DMS 273 treated with DMSO at 0.1 percent for 48 hours (cell line): ENCODE results near the gene MATN3.
"Not testable (repeated sequence)": the region's sequence is repeated elsewhere in the genome, so short reads cannot be mapped to it uniquely, and the experiment has no call there.

Experiments used
- DNase-seq: peaks from one replicate; lab custom pipeline; 2025; lab: John Stamatoyannopoulos, UW

The MATN3 gene

GRCh38 chr2:20012282-20013125 is at the start of gene MATN3:
TSS of gene MATN3 (minus strand) at chr2:20012668. CDS start at chr2:20012631, 37 bp downstream.
- DNase-seq: no peak

GRCh38 chr2:20061940-20062339 is 49.5 kb upstream of the MATN3 start:
- DNase-seq: no peak

GRCh38 chr2:20061476-20061875 is 49.0 kb upstream of the MATN3 start:
- DNase-seq: no peak

- DNase-seq: no peak
Measured at GRCh38 chr2:20060106-20060505, 47.6 kb upstream of the MATN3 start.

- DNase-seq: no peak
Measured at GRCh38 chr2:20057268-20057667, 44.8 kb upstream of the MATN3 start.

GRCh38 chr2:20054931-20055330 is 42.5 kb upstream of the MATN3 start:
- DNase-seq: no peak

- DNase-seq: no peak
Measured at GRCh38 chr2:20054119-20054518, 41.7 kb upstream of the MATN3 start.

GRCh38 chr2:20052861-20053281 is 40.4 kb upstream of the MATN3 start:
- peak; percentile 75 for DNase-seq

- DNase-seq: no peak
Measured at GRCh38 chr2:20052229-20052851, 39.9 kb upstream of the MATN3 start.

- peak; percentile 98 for DNase-seq
Measured at GRCh38 chr2:20051532-20052228, 39.2 kb upstream of the MATN3 start, which contains the start of gene LAPTM4A. TSS of gene LAPTM4A (minus strand) at chr2:20051628. CDS start at chr2:20051520, 108 bp downstream.

- peak; percentile 40 for DNase-seq
Measured at GRCh38 chr2:20050646-20051531, 38.4 kb upstream of the MATN3 start.

GRCh38 chr2:20050104-20050645 is 37.7 kb upstream of the MATN3 start:
- DNase-seq: peak; percentile 34

GRCh38 chr2:20049637-20050036 is 37.2 kb upstream of the MATN3 start:
- no peak for DNase-seq

GRCh38 chr2:20048488-20049448 is 36.3 kb upstream of the MATN3 start:
- no peak for DNase-seq

GRCh38 chr2:20045712-20046292 is 33.3 kb upstream of the MATN3 start:
- DNase-seq: not testable (repeated sequence)

- no peak for DNase-seq
Measured at GRCh38 chr2:20044778-20045177, 32.3 kb upstream of the MATN3 start.

- no peak for DNase-seq
Measured at GRCh38 chr2:20042531-20042930, 30.1 kb upstream of the MATN3 start.

GRCh38 chr2:20040489-20041172 is 28.2 kb upstream of the MATN3 start:
- no peak for DNase-seq

GRCh38 chr2:20037660-20038059 is 25.2 kb upstream of the MATN3 start:
- DNase-seq: no peak
